HepG2 (cell line): Measurements from ENCODE around the gene MYO18A. TPM values are rescaled to one million over a fixed set of nuclear protein-coding genes. Genes with fewer than 3 reads are reported as not detected.

Source experiments
- BRF2 ChIP-seq: sonication (generic); formaldehyde crosslinking; IDR thresholded peaks from 2 replicates; pipeline ENCODE4 v1.8.1; 2022; ENCODE audit warnings: mild to moderate bottlenecking, missing genetic modification reagents
- FOSL1 ChIP-seq: sonication (generic); formaldehyde crosslinking; IDR thresholded peaks from 2 replicates; pipeline ENCODE4 v1.9.0; 2021; ENCODE audit warnings: missing genetic modification reagents, borderline replicate concordance
- GTF3A ChIP-seq: sonication (generic); formaldehyde crosslinking; conservative IDR thresholded peaks from 2 replicates; pipeline ENCODE4 v1.4.0; 2020; ENCODE audit warnings: mild to moderate bottlenecking, missing genetic modification reagents
- HNF4G ChIP-seq, 2 experiments: sonication (generic) in 1 of 2; formaldehyde crosslinking in 1 of 2; IDR thresholded peaks; 2 replicates each; pipeline versions ENCODE4 v1.4.0 to v1.6.1; 2011 to 2020; ENCODE audit warnings: borderline replicate concordance in 2 of 2, low read depth in 2 of 2, mild to moderate bottlenecking in 2 of 2, low read length in 1 of 2, missing genetic modification reagents in 1 of 2, moderate library complexity in 1 of 2
- NFKBIZ ChIP-seq: IDR thresholded peaks from 2 replicates; pipeline ENCODE4 v1.6.1; 2018; ENCODE audit warnings: missing genetic modification reagents, missing compliant biosample characterization
- NR2C2 ChIP-seq: sonication (generic); formaldehyde crosslinking; IDR thresholded peaks from 2 replicates; pipeline ENCODE4 v1.4.0; 2020; ENCODE audit warnings: missing genetic modification reagents, mild to moderate bottlenecking, moderate library complexity, borderline replicate concordance
- NR3C1 ChIP-seq: sonication (generic); formaldehyde crosslinking; IDR thresholded peaks from 2 replicates; pipeline ENCODE4 v1.4.0; 2020; ENCODE audit warnings: missing genetic modification reagents
- NRL ChIP-seq: sonication (generic); formaldehyde crosslinking; IDR thresholded peaks from 2 replicates; pipeline ENCODE4 v1.5.0; 2020; ENCODE audit warnings: missing genetic modification reagents, mild to moderate bottlenecking, moderate library complexity, borderline replicate concordance
- PHB2 ChIP-seq: fragments of 450-650 bp; IDR thresholded peaks from 2 replicates; pipeline ENCODE4 v1.6.1; 2018; ENCODE audit not compliant: partially characterized antibody
- PHF8 ChIP-seq: sonication (generic); formaldehyde crosslinking; IDR thresholded peaks from 2 replicates; pipeline ENCODE4 v1.5.0; 2020; ENCODE audit warnings: missing genetic modification reagents
- POLR2A ChIP-seq, 2 experiments: IDR thresholded peaks; 2 replicates each; pipeline ENCODE4 v1.6.1; 2011; ENCODE audit warnings: low read depth in 2 of 2, low read length in 2 of 2, mild to moderate bottlenecking in 1 of 2, moderate library complexity in 1 of 2; ENCODE audit not compliant: insufficient read depth in 1 of 2
- SAP130 ChIP-seq: IDR thresholded peaks from 2 replicates; pipeline ENCODE4 v1.6.1; 2016; ENCODE audit warnings: low read depth
- SMAD1 ChIP-seq: sonication (generic); formaldehyde crosslinking; IDR thresholded peaks from 2 replicates; pipeline ENCODE4 v1.4.0; 2020; ENCODE audit warnings: missing genetic modification reagents, low read depth, mild to moderate bottlenecking, borderline replicate concordance
- SMYD3 ChIP-seq: sonication (generic); formaldehyde crosslinking; IDR thresholded peaks from 2 replicates; pipeline ENCODE4 v1.8.1; 2023; ENCODE audit warnings: mild to moderate bottlenecking, missing genetic modification reagents
- SPEN ChIP-seq: sonication (generic); formaldehyde crosslinking; IDR thresholded peaks from 2 replicates; pipeline ENCODE4 v1.5.1; 2020; ENCODE audit warnings: low read depth, mild to moderate bottlenecking, missing genetic modification reagents
- TFDP2 ChIP-seq: sonication (generic); formaldehyde crosslinking; IDR thresholded peaks from 2 replicates; pipeline ENCODE4 v1.4.0; 2020; ENCODE audit warnings: missing genetic modification reagents
- XRCC5 ChIP-seq: fragments of 200-400 bp; formaldehyde crosslinking; optimal IDR thresholded peaks from 2 replicates; pipeline ENCODE3; 2017; ENCODE audit warnings: mild to moderate bottlenecking, low read length
- ZBTB7A ChIP-seq: sonication (generic); formaldehyde crosslinking; IDR thresholded peaks from 2 replicates; pipeline ENCODE4 v1.8.0; 2022; ENCODE audit warnings: mild to moderate bottlenecking, missing genetic modification reagents
- ZNF143 ChIP-seq: sonication (generic); formaldehyde crosslinking; IDR thresholded peaks from 2 replicates; pipeline ENCODE4 v1.4.0; 2020; ENCODE audit warnings: missing genetic modification reagents
- ZNF317 ChIP-seq: sonication (generic); formaldehyde crosslinking; IDR thresholded peaks from 2 replicates; pipeline ENCODE4 v1.5.0; 2020; ENCODE audit warnings: mild to moderate bottlenecking, missing genetic modification reagents
- ZNF451 ChIP-seq: sonication (generic); formaldehyde crosslinking; IDR thresholded peaks from 2 replicates; pipeline ENCODE4 v1.5.0; 2020; ENCODE audit warnings: mild to moderate bottlenecking, missing genetic modification reagents
- ZNF605 ChIP-seq: sonication (generic); formaldehyde crosslinking; IDR thresholded peaks from 2 replicates; pipeline ENCODE4 v1.8.0; 2022; ENCODE audit warnings: mild to moderate bottlenecking, missing genetic modification reagents
- ZNF614 ChIP-seq: IDR thresholded peaks from 2 replicates; pipeline ENCODE4 v1.6.1; 2018; ENCODE audit warnings: missing biosample characterization, missing genetic modification reagents, inconsistent platforms, borderline replicate concordance
- ZNF616 ChIP-seq: sonication (generic); formaldehyde crosslinking; IDR thresholded peaks from 2 replicates; pipeline ENCODE4 v1.5.0; 2020; ENCODE audit warnings: low read depth, mild to moderate bottlenecking, missing genetic modification reagents
- ZNF720 ChIP-seq: sonication (generic); formaldehyde crosslinking; IDR thresholded peaks from 2 replicates; pipeline ENCODE4 v1.4.0; 2020; ENCODE audit warnings: missing genetic modification reagents
- ZNF83 ChIP-seq: sonication (generic); formaldehyde crosslinking; IDR thresholded peaks from 2 replicates; pipeline ENCODE4 v1.4.0; 2020; ENCODE audit warnings: missing genetic modification reagents, mild to moderate bottlenecking, borderline replicate concordance
- ZSCAN5A ChIP-seq: sonication (generic); formaldehyde crosslinking; IDR thresholded peaks from 2 replicates; pipeline ENCODE4 v1.8.0; 2022; ENCODE audit warnings: mild to moderate bottlenecking, missing genetic modification reagents, borderline replicate concordance
- polyA plus RNA-seq, 8 experiments: library from polyadenylated mRNA; depleted of rRNA in 3 of 8; stranded (reverse) in 7 of 8; unstranded in 1 of 8; fragments of >200 nt; fragmentation: Illumina TruSeq in 4 of 8; extraction: Trizol in 4 of 8; gene quantifications; 2 replicates each; pipeline versions ENCODE4 v1.2.1 to v1.2.3, GENCODE V29; 2011 to 2016; ENCODE audit warnings: low read depth in 4 of 8, missing spikeins in 1 of 8, mixed read lengths in 1 of 8; ENCODE audit not compliant: insufficient read depth in 1 of 8
- total RNA-seq, 5 experiments: library from RNA; depleted of rRNA; stranded (reverse); fragments of >200 nt; fragmentation: Illumina TruSeq; extraction: Trizol; gene quantifications; 2 replicates each; pipeline ENCODE4 v1.2.3, GENCODE V29; 2016; ENCODE audit warnings: low read depth in 1 of 5
- TF ChIP-seq, protein P1 (sequence below): sonication (generic); formaldehyde crosslinking; IDR thresholded peaks from 2 replicates; pipeline ENCODE4 v1.8.1; 2023; ENCODE audit warnings: missing genetic modification reagents, mild to moderate bottlenecking, borderline replicate concordance

The MYO18A gene
- total and polyA plus RNA-seq, 2 of the 13 experiments (the other 11 are each of a cell fraction or from before 2014, with no cell fraction given): 16.8 to 24.8 TPM

DNA sequence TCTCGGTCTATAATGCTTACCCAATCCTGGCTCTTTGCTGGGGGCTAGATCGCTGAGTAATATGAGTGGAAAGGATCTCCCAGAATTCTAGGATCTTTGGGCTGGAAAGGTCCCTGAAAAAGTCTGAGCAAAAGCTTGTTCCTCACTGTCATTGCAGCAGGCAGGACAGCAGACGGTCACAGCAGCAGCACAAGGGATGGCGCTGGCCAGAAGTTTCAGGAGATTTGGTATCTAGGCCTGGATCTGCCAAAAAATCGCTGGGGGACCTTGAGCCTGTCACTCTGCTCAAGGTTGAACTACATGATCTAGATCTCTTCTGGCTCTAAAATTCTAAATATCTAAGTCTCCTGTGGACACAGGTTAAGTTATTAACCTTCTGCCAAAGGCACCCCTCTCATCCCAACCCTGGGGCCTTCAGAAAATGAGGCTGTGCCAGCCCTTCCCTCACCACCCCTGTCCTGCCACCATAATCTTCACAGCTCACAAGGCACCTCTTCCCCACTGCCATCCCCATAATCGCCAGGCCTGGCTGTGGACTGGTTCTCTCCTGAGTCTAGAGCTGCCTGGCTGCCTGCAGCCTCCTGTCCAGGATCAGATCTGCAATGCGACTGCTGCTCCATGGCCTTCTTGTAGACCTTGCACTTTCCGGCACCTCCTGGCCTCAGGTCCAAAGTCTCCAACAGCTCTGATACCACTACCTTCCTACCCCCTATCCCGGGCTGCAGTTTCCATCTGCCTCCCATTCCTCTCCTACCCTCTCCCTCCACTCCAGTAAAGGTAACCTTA is 10.2 kb downstream of the MYO18A start (continued):
- TF ChIP-seq ZSCAN5A (no peak), ZNF720 (no peak), FOSL1 (CRISPR knock-in tag) (no peak), HNF4G (IDR thresholded peaks at IDR 0.05; ENCODE audit: borderline replicate concordance, low read depth, low read length) (peak; percentile 88), HNF4G (CRISPR knock-in tag; IDR thresholded peaks at IDR 0.05; ENCODE audit: borderline replicate concordance, low read depth) (peak; percentile 83; the same call in 1 of the 2 replicates), SAP130 (0 out of 2 replicates have a peak, but pooled peaks have one; percentile 32), ZNF143 (no peak), NFKBIZ (no peak), SMYD3 (no peak), GTF3A (CRISPR knock-in tag) (no peak), PHB2 (no peak), XRCC5 (peak; percentile 28), BRF2 (CRISPR knock-in tag) (no peak), ZNF614 (CRISPR knock-in tag) (no peak), ZNF451 (CRISPR knock-in tag) (no peak), SPEN (CRISPR knock-in tag) (peak; percentile 58; the same call in 1 of the 2 replicates), ZNF616 (CRISPR knock-in tag) (no peak), POLR2A (IDR thresholded peaks at IDR 0.05; ENCODE audit: insufficient read depth in 1 of 2, low read depth in 2 of 2, low read length in 2 of 2) (peak in 1 of 2 experiments; percentile 39; a peak in 2 of 4 replicates), NR2C2 (CRISPR knock-in tag) (0 out of 2 replicates have a peak, but pooled peaks have one; percentile 27), ZNF83 (no peak), NRL (CRISPR knock-in tag) (no peak), ZNF605 (CRISPR knock-in tag) (no peak), ZBTB7A (CRISPR knock-in tag) (no peak), PHF8 (CRISPR knock-in tag) (no peak), NR3C1 (CRISPR knock-in tag) (no peak), SMAD1 (CRISPR knock-in tag) (no peak), TFDP2 (CRISPR knock-in tag) (no peak), ZNF317 (CRISPR knock-in tag) (no peak)
- TF ChIP-seq, protein P1, sequence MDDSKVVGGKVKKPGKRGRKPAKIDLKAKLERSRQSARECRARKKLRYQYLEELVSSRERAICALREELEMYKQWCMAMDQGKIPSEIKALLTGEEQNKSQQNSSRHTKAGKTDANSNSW (CRISPR knock-in tag): no peak
